ENCODE data around the gene SCGN. TPM values are rescaled to one million over a fixed set of nuclear protein-coding genes. Genes with fewer than 3 reads are reported as not detected.

Gene SCGN
- polyA plus RNA-seq (2013, experiment 1 of 2; ENCODE audit: insufficient read length): not detected
- not detected for polyA plus RNA-seq (2013, experiment 2 of 2; ENCODE audit: insufficient read length)

- DNase-seq: peak; percentile 56
Observed at GRCh38 chr6:25652007-25652515, at the start of gene SCGN. Gene SCGN (plus strand): TSS chr6:25652215. CDS start chr6:25652404, 189 bp downstream.

GRCh38 chr6:25602674-25602982, 49.4 kb upstream of the SCGN start:
- DNase-seq: no peak

GRCh38 chr6:25603251-25603650, 48.8 kb upstream of the SCGN start:
- DNase-seq: no peak

- DNase-seq: no peak
Observed at GRCh38 chr6:25606151-25606550, 45.9 kb upstream of the SCGN start.

GRCh38 chr6:25608558-25609174, 43.3 kb upstream of the SCGN start:
- DNase-seq: no peak

GRCh38 chr6:25612666-25613065, 39.3 kb upstream of the SCGN start:
- DNase-seq: no peak

- no peak for DNase-seq
Observed at GRCh38 chr6:25613415-25613814, 38.6 kb upstream of the SCGN start.

GRCh38 chr6:25614052-25614451, 38.0 kb upstream of the SCGN start:
- no peak for DNase-seq

- no peak for DNase-seq
Observed at GRCh38 chr6:25615471-25615870, 36.5 kb upstream of the SCGN start.

GRCh38 chr6:25617997-25618396, 34.0 kb upstream of the SCGN start:
- DNase-seq: no peak

GRCh38 chr6:25619217-25619616, 32.8 kb upstream of the SCGN start:
- DNase-seq: no peak

- DNase-seq: no peak
Observed at GRCh38 chr6:25620391-25620790, 31.6 kb upstream of the SCGN start.

GRCh38 chr6:25623065-25623464, 28.9 kb upstream of the SCGN start:
- DNase-seq: no peak

GRCh38 chr6:25623879-25624278, 28.1 kb upstream of the SCGN start:
- no peak for DNase-seq

- DNase-seq: no peak
Observed at GRCh38 chr6:25627001-25627400, 25.0 kb upstream of the SCGN start.

- DNase-seq: no peak
Observed at GRCh38 chr6:25628471-25629197, 23.4 kb upstream of the SCGN start.

- DNase-seq: no peak
Observed at GRCh38 chr6:25629198-25629576, 22.8 kb upstream of the SCGN start.

- DNase-seq: no peak
Observed at GRCh38 chr6:25630508-25631278, 21.3 kb upstream of the SCGN start.

GRCh38 chr6:25635886-25636317, 16.1 kb upstream of the SCGN start:
- DNase-seq: no peak

GRCh38 chr6:25637211-25637610, 14.8 kb upstream of the SCGN start:
- no peak for DNase-seq

- DNase-seq: no peak
Observed at GRCh38 chr6:25637960-25638434, 14.0 kb upstream of the SCGN start.

- no peak for DNase-seq
Observed at GRCh38 chr6:25639653-25640052, 12.4 kb upstream of the SCGN start.

- no peak for DNase-seq
Observed at GRCh38 chr6:25640446-25640845, 11.6 kb upstream of the SCGN start.
